Measurements from ENCODE around the gene CTNNAL1.

GRCh38 chr9:109051733-109052132 is 38.4 kb upstream of the CTNNAL1 start:
- TF ChIP-seq CTCF (IDR thresholded peaks at IDR 0.05; ENCODE audit: low read length), result no peak
- TF ChIP-seq EZH2 (IDR thresholded peaks at IDR 0.05; ENCODE audit: borderline replicate concordance, low read length), result no peak

Measured in OCI-LY1 (cell line).